Measurements from ENCODE around the gene WNT7A.

Gene WNT7A

DNA sequence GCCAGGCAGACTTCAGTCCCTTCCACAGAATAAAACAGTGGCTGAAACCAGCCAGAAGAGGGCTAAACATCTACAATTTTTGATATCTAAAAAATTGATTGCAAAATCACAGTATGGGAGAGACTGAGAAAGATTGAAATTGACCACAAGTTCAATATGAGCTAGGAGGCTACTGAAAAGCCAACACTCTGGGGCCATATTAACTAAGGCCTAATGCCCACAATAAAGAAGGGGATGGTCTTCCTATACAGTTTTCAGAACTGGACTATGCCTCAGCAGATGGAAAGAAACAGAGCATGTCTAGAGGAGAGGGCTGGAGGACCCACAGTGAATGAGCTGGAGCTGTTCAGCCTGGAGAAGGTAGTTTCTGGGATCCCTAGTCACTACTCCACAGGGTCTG lies 53.2 kb downstream of the WNT7A start:
- Histone ChIP-seq H3K9me2 (ENCODE audit: low read depth, low read length) (no peaks in the 10 kb centered on the region), H3K4me3 (ENCODE audit: low read depth, low read length, poor library complexity, severe bottlenecking) (no peak overlapping the region), H3K4me1 (ENCODE audit: insufficient read depth, low read length, severe bottlenecking) (no peaks in the 10 kb centered on the region), H3K27ac (ENCODE audit: low read depth, low read length, poor library complexity, severe bottlenecking) (no peak overlapping the region), H3F3A (ENCODE audit: insufficient read depth, low read length) (no peaks in the 10 kb centered on the region), H3K27me3 (ENCODE audit: insufficient read depth, low read length) (0 out of 2 replicates have a peak, but pooled peaks cover 7% of the 10 kb centered on the region), H3K9me3 (ENCODE audit: low read length) (no peaks in the 10 kb centered on the region), H3K36me3 (ENCODE audit: insufficient read depth, low read length) (no peaks in the 10 kb centered on the region), H3K79me2 (ENCODE audit: insufficient read depth, low read length) (no peaks in the 10 kb centered on the region), H3K9ac (ENCODE audit: low read length) (no peak overlapping the region), H4K20me1 (ENCODE audit: insufficient read depth, low read length) (no peaks in the 10 kb centered on the region), H3K4me2 (ENCODE audit: low read length) (no peak overlapping the region), H2AFZ (ENCODE audit: low read length) (no peak overlapping the region)
- TF ChIP-seq EZH2 (IDR thresholded peaks at IDR 0.05; ENCODE audit: borderline replicate concordance, low read length) = no peak
- TF ChIP-seq, protein P1, sequence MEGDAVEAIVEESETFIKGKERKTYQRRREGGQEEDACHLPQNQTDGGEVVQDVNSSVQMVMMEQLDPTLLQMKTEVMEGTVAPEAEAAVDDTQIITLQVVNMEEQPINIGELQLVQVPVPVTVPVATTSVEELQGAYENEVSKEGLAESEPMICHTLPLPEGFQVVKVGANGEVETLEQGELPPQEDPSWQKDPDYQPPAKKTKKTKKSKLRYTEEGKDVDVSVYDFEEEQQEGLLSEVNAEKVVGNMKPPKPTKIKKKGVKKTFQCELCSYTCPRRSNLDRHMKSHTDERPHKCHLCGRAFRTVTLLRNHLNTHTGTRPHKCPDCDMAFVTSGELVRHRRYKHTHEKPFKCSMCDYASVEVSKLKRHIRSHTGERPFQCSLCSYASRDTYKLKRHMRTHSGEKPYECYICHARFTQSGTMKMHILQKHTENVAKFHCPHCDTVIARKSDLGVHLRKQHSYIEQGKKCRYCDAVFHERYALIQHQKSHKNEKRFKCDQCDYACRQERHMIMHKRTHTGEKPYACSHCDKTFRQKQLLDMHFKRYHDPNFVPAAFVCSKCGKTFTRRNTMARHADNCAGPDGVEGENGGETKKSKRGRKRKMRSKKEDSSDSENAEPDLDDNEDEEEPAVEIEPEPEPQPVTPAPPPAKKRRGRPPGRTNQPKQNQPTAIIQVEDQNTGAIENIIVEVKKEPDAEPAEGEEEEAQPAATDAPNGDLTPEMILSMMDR (IDR thresholded peaks at IDR 0.05; ENCODE audit: low read length) = no peak

DNA sequence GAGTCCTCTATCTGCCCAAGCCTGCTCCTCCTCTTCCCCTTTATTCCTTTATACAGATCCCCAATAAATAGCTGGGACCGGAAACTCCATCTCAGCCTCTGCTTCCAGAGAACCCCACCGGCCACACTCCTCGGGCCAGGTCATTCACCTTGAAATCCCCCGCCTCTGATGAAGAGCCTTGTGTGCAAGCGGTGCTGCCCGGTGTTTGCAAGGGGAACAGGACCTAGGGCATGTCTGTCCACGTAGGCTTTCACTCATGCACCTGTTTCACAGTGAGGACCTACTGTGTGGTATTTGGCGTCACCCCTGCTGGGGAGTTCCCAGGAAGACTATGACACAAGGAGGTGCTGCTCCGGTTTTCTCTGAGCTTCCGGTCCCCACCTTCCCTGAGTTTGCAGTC lies 54.0 kb downstream of the WNT7A start:
- H3K36me3 ChIP-seq (ENCODE audit: insufficient read depth, low read length) = no peaks in the 10 kb centered on the region
- H2AFZ ChIP-seq (ENCODE audit: low read length) = no peak overlapping the region
- H3K27ac ChIP-seq (ENCODE audit: low read depth, low read length, poor library complexity, severe bottlenecking) = no peak overlapping the region
- no peak overlapping the region for H3K9ac ChIP-seq (ENCODE audit: low read length)
- no peaks in the 10 kb centered on the region for H3K4me1 ChIP-seq (ENCODE audit: insufficient read depth, low read length, severe bottlenecking)
- H3F3A ChIP-seq (ENCODE audit: insufficient read depth, low read length) = no peaks in the 10 kb centered on the region
- H4K20me1 ChIP-seq (ENCODE audit: insufficient read depth, low read length) = no peaks in the 10 kb centered on the region
- no peaks in the 10 kb centered on the region for H3K79me2 ChIP-seq (ENCODE audit: insufficient read depth, low read length)
- no peaks in the 10 kb centered on the region for H3K9me2 ChIP-seq (ENCODE audit: low read depth, low read length)
- H3K27me3 ChIP-seq (ENCODE audit: insufficient read depth, low read length) = 0 out of 2 replicates have a peak, but pooled peaks cover 2% of the 10 kb centered on the region
- H3K9me3 ChIP-seq (ENCODE audit: low read length) = no peaks in the 10 kb centered on the region
- H3K4me3 ChIP-seq (ENCODE audit: low read depth, low read length, poor library complexity, severe bottlenecking) = no peak overlapping the region
- TF ChIP-seq, protein P1 (IDR thresholded peaks at IDR 0.05; ENCODE audit: low read length) = no peak
- no peak for TF ChIP-seq EZH2 (IDR thresholded peaks at IDR 0.05; ENCODE audit: borderline replicate concordance, low read length)
- H3K4me2 ChIP-seq (ENCODE audit: low read length) = no peak overlapping the region

DNA sequence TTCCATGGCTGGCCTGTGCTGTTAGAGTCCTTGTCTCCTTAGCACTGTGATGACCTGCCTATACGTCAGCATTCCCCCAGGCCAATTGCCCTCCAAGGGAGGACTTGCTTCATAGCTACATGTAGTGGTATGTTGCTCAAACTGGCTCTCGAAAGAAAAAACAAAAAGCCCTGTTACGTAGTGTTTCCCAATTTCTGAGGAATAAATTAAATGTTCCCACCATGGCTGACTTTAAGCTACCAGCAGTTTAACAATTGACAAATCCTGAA lies 54.6 kb downstream of the WNT7A start:
- H3K27ac ChIP-seq (ENCODE audit: low read depth, low read length, poor library complexity, severe bottlenecking) = no peak overlapping the region
- H3K9ac ChIP-seq (ENCODE audit: low read length) = no peak overlapping the region
- H3K27me3 ChIP-seq (ENCODE audit: insufficient read depth, low read length) = no peaks in the 10 kb centered on the region
- no peaks in the 10 kb centered on the region for H3F3A ChIP-seq (ENCODE audit: insufficient read depth, low read length)
- H3K4me3 ChIP-seq (ENCODE audit: low read depth, low read length, poor library complexity, severe bottlenecking) = no peak overlapping the region
- H3K4me1 ChIP-seq (ENCODE audit: insufficient read depth, low read length, severe bottlenecking) = no peaks in the 10 kb centered on the region
- TF ChIP-seq, protein P1 (IDR thresholded peaks at IDR 0.05; ENCODE audit: low read length) = no peak
- no peak for TF ChIP-seq EZH2 (IDR thresholded peaks at IDR 0.05; ENCODE audit: borderline replicate concordance, low read length)
- H3K9me2 ChIP-seq (ENCODE audit: low read depth, low read length) = no peaks in the 10 kb centered on the region
- no peak overlapping the region for H3K4me2 ChIP-seq (ENCODE audit: low read length)
- no peaks in the 10 kb centered on the region for H4K20me1 ChIP-seq (ENCODE audit: insufficient read depth, low read length)
- no peak overlapping the region for H2AFZ ChIP-seq (ENCODE audit: low read length)
- no peaks in the 10 kb centered on the region for H3K9me3 ChIP-seq (ENCODE audit: low read length)
- no peaks in the 10 kb centered on the region for H3K36me3 ChIP-seq (ENCODE audit: insufficient read depth, low read length)
- no peaks in the 10 kb centered on the region for H3K79me2 ChIP-seq (ENCODE audit: insufficient read depth, low read length)

Data from OCI-LY1 (cell line).